ENCODE measurements around the gene DAG1.

The DAG1 gene

GRCh38 chr3:49469936-49470713, at the start of gene DAG1:
Gene DAG1 (plus strand): TSS chr3:49470267. CDS start chr3:49510535, 40,268 bp downstream.
- peak; percentile 88 to 96 for DNase-seq (ENCODE audit: low read depth in 2 of 2)

GRCh38 chr3:49421890-49422378, 48.1 kb upstream of the DAG1 start:
- no peak for DNase-seq (ENCODE audit: low read depth in 2 of 2)

GRCh38 chr3:49422379-49423248, 47.5 kb upstream of the DAG1 start, which contains the start of gene AMT:
Gene AMT (minus strand): TSS chr3:49422473. CDS start chr3:49422450, 23 bp downstream.
- DNase-seq (ENCODE audit: low read depth in 2 of 2), result no peak

GRCh38 chr3:49424816-49425215, 45.3 kb upstream of the DAG1 start:
- no peak for DNase-seq (ENCODE audit: low read depth in 2 of 2)

- no peak for DNase-seq (ENCODE audit: low read depth in 2 of 2)
Measured at GRCh38 chr3:49427586-49427985, 42.5 kb upstream of the DAG1 start.

- DNase-seq (ENCODE audit: low read depth in 2 of 2), result no peak
Measured at GRCh38 chr3:49428752-49429080, 41.4 kb upstream of the DAG1 start.

- no peak for DNase-seq (ENCODE audit: low read depth in 2 of 2)
Measured at GRCh38 chr3:49434731-49435130, 35.3 kb upstream of the DAG1 start.

- DNase-seq (ENCODE audit: low read depth in 2 of 2), result no peak
Measured at GRCh38 chr3:49445391-49445790, 24.7 kb upstream of the DAG1 start.

- no peak for DNase-seq (ENCODE audit: low read depth in 2 of 2)
Measured at GRCh38 chr3:49453621-49454020, 16.4 kb upstream of the DAG1 start.

- no peak for DNase-seq (ENCODE audit: low read depth in 2 of 2)
Measured at GRCh38 chr3:49454458-49454857, 15.6 kb upstream of the DAG1 start.

- no peak for DNase-seq (ENCODE audit: low read depth in 2 of 2)
Measured at GRCh38 chr3:49454898-49455681, 15.0 kb upstream of the DAG1 start.

- no peak for DNase-seq (ENCODE audit: low read depth in 2 of 2)
Measured at GRCh38 chr3:49456466-49456865, 13.6 kb upstream of the DAG1 start.

GRCh38 chr3:49460188-49460890, 9.7 kb upstream of the DAG1 start:
- DNase-seq (ENCODE audit: low read depth in 2 of 2), result no peak

GRCh38 chr3:49460956-49461355, 9.1 kb upstream of the DAG1 start:
- no peak for DNase-seq (ENCODE audit: low read depth in 2 of 2)

- DNase-seq (ENCODE audit: low read depth in 2 of 2), result no peak
Measured at GRCh38 chr3:49461443-49462171, 8.5 kb upstream of the DAG1 start.

GRCh38 chr3:49462222-49462621, 7.8 kb upstream of the DAG1 start:
- DNase-seq (ENCODE audit: low read depth in 2 of 2), result no peak

GRCh38 chr3:49465270-49466034, 4.6 kb upstream of the DAG1 start:
- DNase-seq (ENCODE audit: low read depth in 2 of 2), result no peak

GRCh38 chr3:49466085-49466484, 4.0 kb upstream of the DAG1 start:
- no peak for DNase-seq (ENCODE audit: low read depth in 2 of 2)

GRCh38 chr3:49469037-49469935, 781 bp upstream of the DAG1 start:
- DNase-seq (ENCODE audit: low read depth in 2 of 2), result peak in 1 of 2 donors; percentile 1

All from stimulated activated CD4-positive, alpha-beta T cell treated with anti-CD3 and anti-CD28 coated beads, Interleukin-15, amount 100 ng/mL, for 48 hours (primary cell).